ENCODE data around the gene SBK2.

Gene SBK2

DNA sequence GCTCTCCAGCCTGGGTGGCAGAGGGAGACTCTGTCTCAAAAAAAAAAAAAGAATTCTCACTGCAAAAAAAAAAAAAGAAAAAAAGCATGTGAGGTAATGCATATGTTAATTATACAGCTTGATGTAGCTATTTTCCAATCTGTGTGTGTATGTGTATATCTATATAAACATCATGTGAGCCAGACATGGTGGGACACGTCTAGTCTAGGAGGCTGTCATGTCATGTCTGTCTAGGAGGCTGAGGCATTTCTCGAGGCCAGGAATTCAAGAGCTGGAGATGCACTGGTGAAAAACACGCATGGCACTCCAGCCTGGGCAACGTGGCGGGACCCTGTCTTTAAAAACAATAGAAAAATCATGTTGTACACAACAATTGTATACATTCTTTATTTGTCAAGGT, 15.3 kb upstream of the SBK2 start:
- Histone ChIP-seq H3K4me3 (ENCODE audit: low read depth in 1 of 2, low read length in 2 of 2) (no peak overlapping the region), H3K79me2 (ENCODE audit: insufficient read depth, low read length) (no peaks in the 10 kb centered on the region), H3K9ac (ENCODE audit: low read depth, low read length) (no peak overlapping the region), H3K9me3 (ENCODE audit: insufficient read depth, low read length, severe bottlenecking) (no peaks in the 10 kb centered on the region), H2AFZ (ENCODE audit: low read depth, low read length) (no peak overlapping the region), H3K4me1 (ENCODE audit: insufficient read depth, low read length) (no peaks in the 10 kb centered on the region), H4K20me1 (ENCODE audit: insufficient read depth, low read length) (no peaks in the 10 kb centered on the region), H3K27me3 (ENCODE audit: insufficient read depth, low read length, poor library complexity) (no peaks in the 10 kb centered on the region), H3K27ac (ENCODE audit: low read length) (no peak overlapping the region), H3K36me3 (ENCODE audit: insufficient read depth, low read length) (no peaks in the 10 kb centered on the region), H3K4me2 (ENCODE audit: insufficient read depth, low read length) (no peak overlapping the region)
- TF ChIP-seq CTCF (IDR thresholded peaks at IDR 0.05; ENCODE audit: borderline replicate concordance, extremely low read depth, low read length, poor library complexity, severe bottlenecking) (no peak), EZH2 (IDR thresholded peaks at IDR 0.05; ENCODE audit: borderline replicate concordance, low read depth, low read length, severe bottlenecking) (no peak)
- ATAC-seq (ENCODE audit: insufficient read depth, low read depth) (no peak), DNase-seq (no peak)

DNA sequence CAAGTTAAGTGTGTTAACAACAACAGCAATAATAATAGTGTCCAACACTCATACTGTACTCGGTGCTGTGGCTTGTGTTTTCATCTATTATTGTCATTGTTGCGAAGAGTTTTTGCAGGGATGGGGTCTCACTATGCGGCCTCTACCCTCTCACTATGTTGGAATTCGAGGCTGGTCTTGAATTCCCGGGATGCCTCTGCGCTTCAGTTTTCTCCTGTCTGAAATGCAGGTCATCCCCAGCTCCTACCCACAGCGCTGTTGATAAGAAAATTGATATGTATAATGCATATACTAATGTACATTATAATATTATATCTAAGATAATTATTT, 13.4 kb upstream of the SBK2 start:
- no peak overlapping the region for H2AFZ ChIP-seq (ENCODE audit: low read depth, low read length)
- DNase-seq (no peak), ATAC-seq (ENCODE audit: insufficient read depth, low read depth) (no peak)
- H3K4me1 ChIP-seq (ENCODE audit: insufficient read depth, low read length): no peaks in the 10 kb centered on the region
- H4K20me1 ChIP-seq (ENCODE audit: insufficient read depth, low read length): no peaks in the 10 kb centered on the region
- no peaks in the 10 kb centered on the region for H3K79me2 ChIP-seq (ENCODE audit: insufficient read depth, low read length)
- no peak for TF ChIP-seq CTCF (IDR thresholded peaks at IDR 0.05; ENCODE audit: borderline replicate concordance, extremely low read depth, low read length, poor library complexity, severe bottlenecking)
- no peak for TF ChIP-seq EZH2 (IDR thresholded peaks at IDR 0.05; ENCODE audit: borderline replicate concordance, low read depth, low read length, severe bottlenecking)
- no peak overlapping the region for H3K9ac ChIP-seq (ENCODE audit: low read depth, low read length)
- H3K36me3 ChIP-seq (ENCODE audit: insufficient read depth, low read length): no peaks in the 10 kb centered on the region
- H3K4me3 ChIP-seq (ENCODE audit: low read depth in 1 of 2, low read length in 2 of 2): no peak overlapping the region
- no peak overlapping the region for H3K27ac ChIP-seq (ENCODE audit: low read length)
- no peaks in the 10 kb centered on the region for H3K9me3 ChIP-seq (ENCODE audit: insufficient read depth, low read length, severe bottlenecking)
- H3K27me3 ChIP-seq (ENCODE audit: insufficient read depth, low read length, poor library complexity): no peaks in the 10 kb centered on the region
- H3K4me2 ChIP-seq (ENCODE audit: insufficient read depth, low read length): no peak overlapping the region

- Histone ChIP-seq H3K4me1 (ENCODE audit: insufficient read depth, low read length) (no peaks in the 10 kb centered on the region), H3K36me3 (ENCODE audit: insufficient read depth, low read length) (no peaks in the 10 kb centered on the region), H3K79me2 (ENCODE audit: insufficient read depth, low read length) (no peaks in the 10 kb centered on the region), H3K9ac (ENCODE audit: low read depth, low read length) (no peak overlapping the region), H4K20me1 (ENCODE audit: insufficient read depth, low read length) (no peaks in the 10 kb centered on the region), H3K27me3 (ENCODE audit: insufficient read depth, low read length, poor library complexity) (no peaks in the 10 kb centered on the region), H3K27ac (ENCODE audit: low read length) (no peak overlapping the region), H3K4me3 (ENCODE audit: low read depth in 1 of 2, low read length in 2 of 2) (no peak overlapping the region), H2AFZ (ENCODE audit: low read depth, low read length) (no peak overlapping the region), H3K9me3 (ENCODE audit: insufficient read depth, low read length, severe bottlenecking) (no peaks in the 10 kb centered on the region), H3K4me2 (ENCODE audit: insufficient read depth, low read length) (no peak overlapping the region)
- ATAC-seq (ENCODE audit: insufficient read depth, low read depth) (no peak), DNase-seq (no peak)
- TF ChIP-seq CTCF (IDR thresholded peaks at IDR 0.05; ENCODE audit: borderline replicate concordance, extremely low read depth, low read length, poor library complexity, severe bottlenecking) (no peak), EZH2 (IDR thresholded peaks at IDR 0.05; ENCODE audit: borderline replicate concordance, low read depth, low read length, severe bottlenecking) (no peak)
Measured at GRCh38 chr19:55549500-55550320, 12.8 kb upstream of the SBK2 start.
